Keratinocyte (primary cell): Measurements from ENCODE around the gene IQSEC3. TPM values are rescaled to one million over a fixed set of nuclear protein-coding genes. Genes with fewer than 3 reads are reported as not detected.

Experiments used
- DNase-seq: peaks from one replicate; pipeline ENCODE4 v3.0.0-alpha.2; 2011; ENCODE audit warnings: low read depth, missing footprints, low spot score
- FAIRE-seq: peaks from 2 replicates; lab custom pipeline; 2011; peaks lifted over from hg19 to GRCh38; lab: Jason Lieb, UNC
- H2AFZ ChIP-seq: 2 replicates; pipeline ENCODE4 v1.6.0; 2012; ENCODE audit warnings: low read length, control low read depth, inconsistent platforms; ENCODE audit not compliant: control insufficient read depth
- H3K27ac ChIP-seq: 2 replicates; pipeline ENCODE4 v1.5.1; 2011; ENCODE audit warnings: low read length; ENCODE audit not compliant: control insufficient read depth, insufficient read depth
- H3K27me3 ChIP-seq: 3 replicates; pipeline ENCODE4 v1.6.0; 2011; ENCODE audit warnings: low read length; ENCODE audit not compliant: control insufficient read depth, insufficient read depth; ENCODE audit errors: extremely low read depth
- H3K36me3 ChIP-seq, 2 experiments: 2 replicates in 1 of 2; 3 replicates in 1 of 2; pipeline ENCODE4 v1.5.1; 2011; ENCODE audit warnings: low read length in 2 of 2, mild to moderate bottlenecking in 1 of 2; ENCODE audit not compliant: control insufficient read depth in 2 of 2, insufficient read depth in 2 of 2; ENCODE audit errors: extremely low read depth in 1 of 2
- H3K4me1 ChIP-seq: 3 replicates; pipeline ENCODE4 v1.5.1; 2011; ENCODE audit warnings: low read length; ENCODE audit not compliant: control insufficient read depth, insufficient read depth; ENCODE audit errors: extremely low read depth
- H3K4me2 ChIP-seq: 3 replicates; pipeline ENCODE4 v1.6.0; 2011; ENCODE audit warnings: low read depth, low read length; ENCODE audit not compliant: control insufficient read depth, insufficient read depth; ENCODE audit errors: extremely low read depth
- H3K4me3 ChIP-seq, 3 experiments: fragments of 200-600 bp in 1 of 3; sonication (generic) in 1 of 3; 2 replicates in 2 of 3; 3 replicates in 1 of 3; pipeline ENCODE4 v1.5.1; 2011 to 2016; ENCODE audit warnings: low read length in 3 of 3, mild to moderate bottlenecking in 3 of 3, control low read depth in 2 of 3, inconsistent platforms in 1 of 3, low read depth in 1 of 3, mixed read lengths in 1 of 3, mixed run types in 1 of 3, moderate library complexity in 1 of 3; ENCODE audit not compliant: control insufficient read depth in 2 of 3, insufficient read depth in 2 of 3; ENCODE audit errors: extremely low read depth in 1 of 3
- H3K79me2 ChIP-seq: 2 replicates; pipeline ENCODE4 v1.6.0; 2012; ENCODE audit warnings: low read length; ENCODE audit not compliant: control insufficient read depth, insufficient read depth
- H3K9ac ChIP-seq: 3 replicates; pipeline ENCODE4 v1.6.0; 2011; ENCODE audit warnings: low read length; ENCODE audit not compliant: control insufficient read depth, insufficient read depth; ENCODE audit errors: extremely low read depth
- H3K9me1 ChIP-seq: 3 replicates; pipeline ENCODE4 v1.6.0; 2011; ENCODE audit warnings: low read length; ENCODE audit not compliant: control insufficient read depth, insufficient read depth; ENCODE audit errors: extremely low read depth
- H3K9me3 ChIP-seq: 2 replicates; pipeline ENCODE4 v1.5.1; 2012; ENCODE audit warnings: low read depth, low read length; ENCODE audit not compliant: control insufficient read depth
- H4K20me1 ChIP-seq: 3 replicates; pipeline ENCODE4 v1.6.0; 2011; ENCODE audit warnings: low read length; ENCODE audit not compliant: control insufficient read depth, insufficient read depth; ENCODE audit errors: extremely low read depth
- CTCF ChIP-seq, 3 experiments: IDR thresholded peaks in 1 of 3; conservative IDR thresholded peaks in 1 of 3; optimal IDR thresholded peaks in 1 of 3; 2 replicates in 2 of 3; 3 replicates in 1 of 3; pipeline versions ENCODE3 to v1.5.1; 2011; ENCODE audit warnings: low read length in 3 of 3, mild to moderate bottlenecking in 3 of 3, moderate library complexity in 2 of 3, control low read depth in 1 of 3, inconsistent platforms in 1 of 3; ENCODE audit not compliant: insufficient read depth in 2 of 3; ENCODE audit errors: extremely low read depth in 1 of 3
- EZH2 ChIP-seq: IDR thresholded peaks from one replicate; pipeline ENCODE4 v1.6.1; 2012; ENCODE audit warnings: inconsistent platforms, mild to moderate bottlenecking, low read length, moderate library complexity
- dilution Hi-C: fragments of 300-500 bp; cut with MboI; formaldehyde crosslinking; loops from one replicate; pipeline ENCODE4 v1.7.0; 2020; ENCODE audit warnings: low sequenced_read_pairs; ENCODE audit not compliant: extremely low pct_ligation_motif_present
- polyA plus RNA-seq, 5 experiments: library from polyadenylated mRNA; depleted of rRNA in 3 of 5; stranded (reverse) in 3 of 5; stranded (forward) in 1 of 5; unstranded in 1 of 5; fragments of >200 nt; gene quantifications; 1 replicate in 1 of 5; 2 replicates in 3 of 5; 3 replicates in 1 of 5; pipeline versions ENCODE4 v1.2.1 to v1.2.3, GENCODE V29; 2011 to 2012; ENCODE audit warnings: missing spikeins in 2 of 5, low read depth in 1 of 5, low replicate concordance in 1 of 5

Gene IQSEC3
- polyA plus RNA-seq, 1 donor (not counting 4 experiments of a cell fraction or from before 2014, with no cell fraction given) = not detected

- TF ChIP-seq EZH2 (no peak), CTCF (optimal IDR thresholded peaks at IDR 0.05 in 1 of 3, IDR thresholded peaks at IDR 0.05 in 1 of 3, conservative IDR thresholded peaks at IDR 0.05 in 1 of 3; ENCODE audit: extremely low read depth in 1 of 3, insufficient read depth in 2 of 3, low read length in 3 of 3) (no peak)
- DNase-seq = no peak
- H3K79me2 ChIP-seq = no peaks in the 10 kb centered on the region
- no peaks in the 10 kb centered on the region for H3K9me3 ChIP-seq
- H3K36me3 ChIP-seq = no peaks in the 10 kb centered on the region
- H3K9ac ChIP-seq = no peak overlapping the region
- no peaks in the 10 kb centered on the region for H3K9me1 ChIP-seq
- no peak overlapping the region for H3K4me2 ChIP-seq
- H3K4me3 ChIP-seq = no peak overlapping the region
- no peaks in the 10 kb centered on the region for H4K20me1 ChIP-seq
- H3K27ac ChIP-seq = no peak overlapping the region
- H3K27me3 ChIP-seq = peaks cover 39% of the 10 kb centered on the region
- no peak overlapping the region for H2AFZ ChIP-seq
- no peaks in the 10 kb centered on the region for H3K4me1 ChIP-seq
- FAIRE-seq = no peak
- dilution Hi-C loops = no loop called here
These were observed 73.6 kb downstream of the IQSEC3 start for GRCh38 chr12:140162-140561.

DNA sequence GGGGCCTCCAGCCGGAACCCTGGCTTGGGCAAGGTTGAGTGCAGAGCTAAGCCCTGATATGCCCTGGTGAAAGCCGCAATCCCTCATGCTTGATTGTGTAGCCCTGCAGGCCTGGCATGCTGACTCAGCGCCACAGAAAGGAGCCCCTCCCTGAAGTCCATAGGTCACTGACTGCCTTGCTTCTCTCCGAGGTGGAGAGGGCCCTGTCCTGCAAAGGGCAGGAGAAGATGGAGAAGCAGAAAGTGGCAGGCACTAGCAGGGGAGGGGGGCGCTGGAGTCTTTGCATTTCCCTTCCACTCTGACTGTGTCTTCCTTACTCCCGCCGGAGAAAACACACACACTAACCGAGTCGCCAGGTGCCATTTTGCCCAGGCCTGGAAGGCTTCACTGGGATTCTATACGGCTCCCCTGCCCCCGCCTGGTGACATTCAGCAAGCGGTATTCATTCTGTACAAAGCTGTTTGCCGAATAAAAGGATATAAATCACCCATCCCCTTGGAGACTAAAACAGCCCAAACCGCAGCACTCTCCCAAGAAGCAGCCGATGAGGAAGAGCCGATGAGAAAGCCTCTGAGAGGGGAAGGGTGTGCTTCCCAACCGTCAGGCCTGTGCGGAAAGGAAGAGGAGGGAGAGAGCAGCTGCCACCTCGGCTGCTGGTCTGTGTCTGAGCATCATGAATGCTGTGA lies 77.5 kb downstream of the IQSEC3 start:
- Histone ChIP-seq H3K79me2 (no peaks in the 10 kb centered on the region), H4K20me1 (no peaks in the 10 kb centered on the region), H3K36me3 (no peaks in the 10 kb centered on the region), H3K4me1 (peaks cover 3% of the 10 kb centered on the region), H3K9ac (no peak overlapping the region), H3K9me1 (no peaks in the 10 kb centered on the region), H3K9me3 (no peaks in the 10 kb centered on the region), H2AFZ (no peak overlapping the region), H3K27me3 (peaks cover 22% of the 10 kb centered on the region), H3K4me2 (no peak overlapping the region), H3K27ac (no peak overlapping the region), H3K4me3 (no peak overlapping the region)
- dilution Hi-C loops = no loop called here
- DNase-seq = no peak
- TF ChIP-seq EZH2 (no peak), CTCF (optimal IDR thresholded peaks at IDR 0.05 in 1 of 3, IDR thresholded peaks at IDR 0.05 in 1 of 3, conservative IDR thresholded peaks at IDR 0.05 in 1 of 3; ENCODE audit: extremely low read depth in 1 of 3, insufficient read depth in 2 of 3, low read length in 3 of 3) (no peak)
- FAIRE-seq = no peak
